Measurements from ENCODE around the gene ABCB4.

DNA sequence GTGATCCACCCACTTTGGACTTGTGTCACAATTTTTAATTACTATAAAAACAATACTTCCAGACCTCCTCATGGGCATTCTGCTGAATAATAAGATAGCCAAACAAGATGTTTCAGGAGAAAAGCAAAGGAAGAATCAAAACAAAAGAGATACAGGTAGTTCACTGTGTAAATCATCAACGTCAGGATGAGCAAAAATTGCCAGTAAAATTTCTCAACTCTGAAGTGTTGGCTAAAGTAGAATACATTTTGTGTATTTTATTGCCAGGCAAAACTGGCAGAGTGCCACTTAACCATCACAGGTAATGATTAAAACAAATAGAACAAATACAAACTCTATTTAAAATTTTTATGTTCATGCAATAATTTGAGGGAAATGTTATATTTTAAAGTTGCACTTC, 24.8 kb downstream of the ABCB4 start:
- TF ChIP-seq CTCF (IDR thresholded peaks at IDR 0.05; ENCODE audit: poor library complexity) (no peak), EZH2phosphoT487 (IDR thresholded peaks at IDR 0.05; ENCODE audit: low read depth, severe bottlenecking, unreplicated experiment) (no peak), EZH2 (IDR thresholded peaks at IDR 0.05; ENCODE audit: borderline replicate concordance) (no peak)

All from hepatocyte (in vitro differentiated cells).